ENCODE data around the gene NTHL1. TPM values are rescaled to one million over a fixed set of nuclear protein-coding genes. Genes with fewer than 3 reads are reported as not detected.

Gene NTHL1
- total and polyA plus RNA-seq, 2 of the 8 experiments (the other 6 are each of a cell fraction or from before 2014, with no cell fraction given) = 70.9 to 150 TPM

DNA sequence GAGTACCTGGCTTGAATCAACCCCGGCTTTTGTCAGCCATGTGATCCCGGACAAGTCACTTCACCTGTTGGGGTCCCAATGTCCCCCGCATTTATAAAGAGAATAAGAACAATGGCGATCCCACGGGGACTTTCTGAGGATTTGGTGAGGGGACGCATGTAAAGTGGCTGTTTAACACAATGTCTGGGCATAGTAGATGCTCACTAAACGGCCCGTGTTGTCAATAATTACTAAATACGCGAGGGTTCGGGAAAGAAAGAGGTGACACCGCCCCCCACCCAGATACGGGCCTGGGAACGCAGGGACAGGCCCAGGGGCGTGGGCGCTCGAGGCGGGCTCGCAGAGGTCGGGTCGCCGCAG, 56.1 kb downstream of the NTHL1 start (continued):
- TF ChIP-seq CHD7 (IDR thresholded peaks at IDR 0.05; ENCODE audit: insufficient replicate concordance, low read length) (no peak), HDAC2 (IDR thresholded peaks at IDR 0.05; ENCODE audit: borderline replicate concordance in 1 of 2, low read depth in 2 of 2, low read length in 2 of 2) (0 out of 4 replicates have a peak, but pooled peaks of 1 of the 2 experiments have one; percentile 26), GTF2F1 (IDR thresholded peaks at IDR 0.05; ENCODE audit: borderline replicate concordance, low read depth, low read length) (no peak), KDM4A (IDR thresholded peaks at IDR 0.05; ENCODE audit: low read depth, low read length, severe bottlenecking) (peak; percentile 3), KDM1A (IDR thresholded peaks at IDR 0.05; ENCODE audit: borderline replicate concordance, low read length) (no peak), EP300 (IDR thresholded peaks at IDR 0.05; ENCODE audit: borderline replicate concordance in 1 of 2, low read depth in 2 of 2, low read length in 2 of 2) (no peak)
- TF ChIP-seq, protein P1, sequence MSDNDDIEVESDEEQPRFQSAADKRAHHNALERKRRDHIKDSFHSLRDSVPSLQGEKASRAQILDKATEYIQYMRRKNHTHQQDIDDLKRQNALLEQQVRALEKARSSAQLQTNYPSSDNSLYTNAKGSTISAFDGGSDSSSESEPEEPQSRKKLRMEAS (IDR thresholded peaks at IDR 0.05) = no peak

All from H1 (cell line).